GM21423 (cell line): ENCODE results near the gene MRPL37.
"Not testable (repeated sequence)": the region's sequence is repeated elsewhere in the genome, so short reads cannot be mapped to it uniquely, and the experiment has no call there.

Experiments used
- ATAC-seq: cut with Tn5 transposase; IDR thresholded peaks from one replicate; pipeline ENCODE4 v1.9.1; 2021; ENCODE audit warnings: mild to moderate bottlenecking, moderate library complexity; ENCODE audit not compliant: unreplicated experiment

The MRPL37 gene

GRCh38 chr1:54199765-54200518 is at the start of gene MRPL37, which contains the start of gene CYB5RL:
Gene MRPL37, plus strand, starts transcription at chr1:54200167. Its CDS starts 77 bp downstream, at chr1:54200244.
Gene CYB5RL, minus strand, starts transcription at chr1:54200030. Its CDS starts 4,414 bp downstream, at chr1:54195616.
- peak; percentile 97 for ATAC-seq

- ATAC-seq: no peak
Observed at GRCh38 chr1:54151013-54151412, 49.0 kb upstream of the MRPL37 start.

GRCh38 chr1:54152696-54153095 is 47.3 kb upstream of the MRPL37 start, which contains the start of gene CDCP2:
Gene CDCP2, minus strand, starts transcription at chr1:54153000. Its CDS starts 78 bp downstream, at chr1:54152922.
- no peak for ATAC-seq

GRCh38 chr1:54153535-54154439 is 46.2 kb upstream of the MRPL37 start:
- no peak for ATAC-seq

- no peak for ATAC-seq
Observed at GRCh38 chr1:54156201-54156600, 43.8 kb upstream of the MRPL37 start.

GRCh38 chr1:54156986-54157385 is 43.0 kb upstream of the MRPL37 start:
- no peak for ATAC-seq

GRCh38 chr1:54157401-54157800 is 42.6 kb upstream of the MRPL37 start:
- no peak for ATAC-seq

- ATAC-seq: no peak
Observed at GRCh38 chr1:54158071-54158470, 41.9 kb upstream of the MRPL37 start.

- no peak for ATAC-seq
Observed at GRCh38 chr1:54159733-54160316, 40.1 kb upstream of the MRPL37 start.

GRCh38 chr1:54160351-54160750 is 39.6 kb upstream of the MRPL37 start:
- no peak for ATAC-seq

GRCh38 chr1:54161495-54162168 is 38.3 kb upstream of the MRPL37 start:
- no peak for ATAC-seq

GRCh38 chr1:54163051-54163450 is 36.9 kb upstream of the MRPL37 start:
- no peak for ATAC-seq

- ATAC-seq: no peak
Observed at GRCh38 chr1:54163573-54163972, 36.4 kb upstream of the MRPL37 start.

GRCh38 chr1:54165146-54165545 is 34.8 kb upstream of the MRPL37 start:
- ATAC-seq: no peak

- not testable (repeated sequence) for ATAC-seq
Observed at GRCh38 chr1:54166357-54166756, 33.6 kb upstream of the MRPL37 start.

GRCh38 chr1:54167422-54168139 is 32.4 kb upstream of the MRPL37 start:
- ATAC-seq: no peak

GRCh38 chr1:54168206-54168965 is 31.6 kb upstream of the MRPL37 start:
- no peak for ATAC-seq

- no peak for ATAC-seq
Observed at GRCh38 chr1:54169068-54169467, 30.9 kb upstream of the MRPL37 start.

- ATAC-seq: no peak
Observed at GRCh38 chr1:54171016-54171415, 29.0 kb upstream of the MRPL37 start.
